ENCODE results near the gene DCLK2.

Gene DCLK2

DNA sequence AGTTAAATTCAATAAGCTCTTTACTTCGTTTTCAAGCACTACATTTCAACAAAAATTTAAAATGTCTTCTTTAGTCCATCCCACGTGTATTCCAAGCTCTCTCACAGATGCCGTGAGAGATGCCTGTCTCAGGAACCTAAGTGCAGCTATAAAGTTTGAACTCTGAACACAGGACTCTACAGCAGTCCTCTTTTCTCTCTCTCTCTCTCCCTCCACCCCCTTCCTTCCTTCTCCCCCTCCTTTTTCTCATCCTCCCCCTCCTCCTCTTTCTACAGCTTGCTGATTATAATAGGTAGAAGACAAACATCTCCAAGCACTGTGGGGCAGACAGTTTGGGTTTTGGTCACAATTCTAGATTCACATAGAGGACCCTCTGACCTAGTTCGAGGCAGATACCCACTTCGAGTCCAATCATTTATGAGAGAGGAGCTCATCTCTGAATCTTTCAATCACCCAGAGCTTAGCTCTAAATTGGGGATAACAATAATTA lies 31.5 kb upstream of the DCLK2 start (continued):
- TF ChIP-seq ZNF423 (tag by site-specific recombination; IDR thresholded peaks at IDR 0.05) (no peak), BCL11A (tag by site-specific recombination; IDR thresholded peaks at IDR 0.05; ENCODE audit: low read depth) (no peak), ZNF169 (tag by site-specific recombination; IDR thresholded peaks at IDR 0.05) (no peak), RBAK (tag by site-specific recombination; IDR thresholded peaks at IDR 0.05) (peak; percentile 95)

DNA sequence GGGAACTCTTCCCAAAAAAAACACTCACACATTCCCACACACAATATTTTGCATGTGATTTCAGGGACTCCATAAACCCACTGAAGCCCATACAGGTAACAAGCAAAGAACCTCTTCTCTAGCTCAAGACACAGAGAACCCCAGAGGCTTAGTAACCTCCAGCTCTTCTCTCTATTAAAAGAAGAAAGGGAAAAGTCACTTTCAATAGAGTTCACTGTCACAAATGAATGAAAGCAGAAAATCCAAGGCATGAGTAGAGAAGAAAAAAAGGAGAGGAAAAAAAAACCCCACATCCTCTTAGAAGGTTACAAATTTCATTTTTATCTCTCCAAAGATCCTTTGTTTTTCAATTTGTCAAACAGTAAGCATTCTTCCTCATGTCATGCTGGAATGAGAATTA lies 30.7 kb upstream of the DCLK2 start:
- no peaks in the 10 kb centered on the region for H3K36me3 ChIP-seq (ENCODE audit: control insufficient read depth in 2 of 2, insufficient read depth in 1 of 2, low read length in 2 of 2)
- POLR2A ChIA-PET, result no interaction called here
- no peak for TF ChIP-seq ZNF596 (tag by site-specific recombination; IDR thresholded peaks at IDR 0.05)
- no peak for TF ChIP-seq ZNF629 (tag by site-specific recombination; IDR thresholded peaks at IDR 0.05)
- TF ChIP-seq ZNF202 (tag by site-specific recombination; IDR thresholded peaks at IDR 0.05; ENCODE audit: borderline replicate concordance), result no peak
- peak; percentile 71 for TF ChIP-seq PRDM1 (tag by site-specific recombination; IDR thresholded peaks at IDR 0.05)
- no peaks in the 10 kb centered on the region for H3K9me3 ChIP-seq (ENCODE audit: control insufficient read depth, insufficient read depth, low read depth, low read length)
- CTCF ChIA-PET, result interaction anchor here (1.2 kb wide), 1 partner anchor 194 kb away, joined by 4 read pairs; no protein-coding TSS in a partner anchor
- H3K4me1 ChIP-seq (ENCODE audit: control insufficient read depth, insufficient read depth, low read length), result no peaks in the 10 kb centered on the region
- no peak overlapping the region for H3K4me3 ChIP-seq (ENCODE audit: low read depth, low read length)
- no peak overlapping the region for H3K27ac ChIP-seq (ENCODE audit: extremely low read depth, low read depth, low read length)

DNA sequence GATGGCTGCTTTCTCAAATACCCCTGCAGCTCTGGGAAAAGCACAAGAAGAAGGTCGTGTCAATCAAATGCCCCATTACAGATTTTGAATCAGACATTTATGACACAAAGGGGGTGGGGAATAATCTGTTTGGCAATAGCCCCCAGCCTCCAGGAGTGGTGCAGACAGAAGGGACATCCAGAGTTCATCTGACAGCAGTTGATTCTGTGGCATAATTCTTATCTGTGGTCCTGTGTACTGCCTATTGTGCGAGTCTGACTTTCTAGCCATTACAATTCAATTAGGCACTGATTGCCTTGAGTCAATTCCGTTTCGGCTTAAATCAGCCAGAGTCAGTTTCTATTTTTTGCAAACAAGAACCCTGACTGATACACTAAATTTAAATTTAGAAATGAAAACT lies 28.6 kb upstream of the DCLK2 start:
- Histone ChIP-seq H3K4me1 (ENCODE audit: control insufficient read depth, insufficient read depth, low read length) (no peaks in the 10 kb centered on the region), H3K4me3 (ENCODE audit: low read depth, low read length) (no peak overlapping the region), H3K36me3 (ENCODE audit: control insufficient read depth in 2 of 2, insufficient read depth in 1 of 2, low read length in 2 of 2) (no peaks in the 10 kb centered on the region), H3K9me3 (ENCODE audit: control insufficient read depth, insufficient read depth, low read depth, low read length) (no peaks in the 10 kb centered on the region), H3K27ac (ENCODE audit: extremely low read depth, low read depth, low read length) (no peak overlapping the region)
- CTCF ChIA-PET, result no interaction called here
- TF ChIP-seq ZNF202 (tag by site-specific recombination; IDR thresholded peaks at IDR 0.05; ENCODE audit: borderline replicate concordance) (no peak), KLF8 (tag by site-specific recombination; IDR thresholded peaks at IDR 0.05) (no peak), HOXA7 (CRISPR knock-in tag; IDR thresholded peaks at IDR 0.05; ENCODE audit: borderline replicate concordance) (no peak), GFI1B (tag by site-specific recombination; IDR thresholded peaks at IDR 0.05) (no peak), ZNF837 (tag by site-specific recombination; IDR thresholded peaks at IDR 0.05) (no peak), MEIS1 (CRISPR knock-in tag; IDR thresholded peaks at IDR 0.05; ENCODE audit: borderline replicate concordance) (no peak), ZFP41 (tag by site-specific recombination; IDR thresholded peaks at IDR 0.05; ENCODE audit: borderline replicate concordance) (no peak), ZNF792 (tag by site-specific recombination; IDR thresholded peaks at IDR 0.05) (no peak), ZNF426 (tag by site-specific recombination; IDR thresholded peaks at IDR 0.05) (no peak), FEZF1 (tag by site-specific recombination; IDR thresholded peaks at IDR 0.05) (no peak), ZNF585B (tag by site-specific recombination; IDR thresholded peaks at IDR 0.05) (no peak), ZSCAN16 (tag by site-specific recombination; IDR thresholded peaks at IDR 0.05) (no peak), ZNF132 (tag by site-specific recombination; IDR thresholded peaks at IDR 0.05; ENCODE audit: borderline replicate concordance) (no peak), ZNF112 (tag by site-specific recombination; IDR thresholded peaks at IDR 0.05) (no peak), ZNF10 (tag by site-specific recombination; IDR thresholded peaks at IDR 0.05) (no peak), ZBTB21 (tag by site-specific recombination; IDR thresholded peaks at IDR 0.05) (no peak), ZNF791 (tag by site-specific recombination; IDR thresholded peaks at IDR 0.05) (no peak), ZNF707 (tag by site-specific recombination; IDR thresholded peaks at IDR 0.05) (no peak)
- TF ChIP-seq, protein P1, sequence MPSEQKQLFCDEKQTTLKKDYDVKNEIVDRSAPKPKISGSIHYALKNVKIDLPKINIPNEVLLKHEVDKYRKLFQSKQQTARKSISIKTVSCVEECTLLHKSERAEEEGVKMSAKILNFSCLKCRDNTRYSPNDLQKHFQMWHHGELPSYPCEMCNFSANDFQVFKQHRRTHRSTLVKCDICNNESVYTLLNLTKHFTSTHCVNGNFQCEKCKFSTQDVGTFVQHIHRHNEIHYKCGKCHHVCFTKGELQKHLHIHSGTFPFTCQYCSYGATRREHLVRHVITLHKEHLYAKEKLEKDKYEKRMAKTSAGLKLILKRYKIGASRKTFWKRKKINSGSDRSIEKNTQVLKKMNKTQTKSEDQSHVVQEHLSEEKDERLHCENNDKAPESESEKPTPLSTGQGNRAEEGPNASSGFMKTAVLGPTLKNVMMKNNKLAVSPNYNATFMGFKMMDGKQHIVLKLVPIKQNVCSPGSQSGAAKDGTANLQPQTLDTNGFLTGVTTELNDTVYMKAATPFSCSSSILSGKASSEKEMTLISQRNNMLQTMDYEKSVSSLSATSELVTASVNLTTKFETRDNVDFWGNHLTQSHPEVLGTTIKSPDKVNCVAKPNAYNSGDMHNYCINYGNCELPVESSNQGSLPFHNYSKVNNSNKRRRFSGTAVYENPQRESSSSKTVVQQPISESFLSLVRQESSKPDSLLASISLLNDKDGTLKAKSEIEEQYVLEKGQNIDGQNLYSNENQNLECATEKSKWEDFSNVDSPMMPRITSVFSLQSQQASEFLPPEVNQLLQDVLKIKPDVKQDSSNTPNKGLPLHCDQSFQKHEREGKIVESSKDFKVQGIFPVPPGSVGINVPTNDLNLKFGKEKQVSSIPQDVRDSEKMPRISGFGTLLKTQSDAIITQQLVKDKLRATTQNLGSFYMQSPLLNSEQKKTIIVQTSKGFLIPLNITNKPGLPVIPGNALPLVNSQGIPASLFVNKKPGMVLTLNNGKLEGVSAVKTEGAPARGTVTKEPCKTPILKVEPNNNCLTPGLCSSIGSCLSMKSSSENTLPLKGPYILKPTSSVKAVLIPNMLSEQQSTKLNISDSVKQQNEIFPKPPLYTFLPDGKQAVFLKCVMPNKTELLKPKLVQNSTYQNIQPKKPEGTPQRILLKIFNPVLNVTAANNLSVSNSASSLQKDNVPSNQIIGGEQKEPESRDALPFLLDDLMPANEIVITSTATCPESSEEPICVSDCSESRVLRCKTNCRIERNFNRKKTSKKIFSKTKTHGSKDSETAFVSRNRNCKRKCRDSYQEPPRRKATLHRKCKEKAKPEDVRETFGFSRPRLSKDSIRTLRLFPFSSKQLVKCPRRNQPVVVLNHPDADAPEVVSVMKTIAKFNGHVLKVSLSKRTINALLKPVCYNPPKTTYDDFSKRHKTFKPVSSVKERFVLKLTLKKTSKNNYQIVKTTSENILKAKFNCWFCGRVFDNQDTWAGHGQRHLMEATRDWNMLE (tag by site-specific recombination; conservative IDR thresholded peaks at IDR 0.05; ENCODE audit: low read depth), result no peak
- POLR2A ChIA-PET, result no interaction called here
